ENCODE results near the gene GALNT9.

- no peak for TF ChIP-seq CTCF (IDR thresholded peaks at IDR 0.05)
- TF ChIP-seq POLR2A (IDR thresholded peaks at IDR 0.05) = no peak
Observed at GRCh38 chr12:132314516-132315233, 14.7 kb downstream of the GALNT9 start.
